ENCODE measurements around the gene EPS8L3.
"Not testable (repeated sequence)": the region's sequence is repeated elsewhere in the genome, so short reads cannot be mapped to it uniquely, and the experiment has no call there.

The EPS8L3 gene

GRCh38 chr1:109763646-109764415, at the start of gene EPS8L3:
EPS8L3 (minus strand) TSS chr1:109763923; CDS start chr1:109761749, 2,174 bp downstream.
- no peak for DNase-seq (ENCODE audit: low spot score)

GRCh38 chr1:109812691-109813393, 49.1 kb upstream of the EPS8L3 start:
- DNase-seq (ENCODE audit: low spot score), result no peak

- DNase-seq (ENCODE audit: low spot score), result no peak
Measured at GRCh38 chr1:109808703-109809102, 45.0 kb upstream of the EPS8L3 start.

- DNase-seq (ENCODE audit: low spot score), result no peak
Measured at GRCh38 chr1:109807822-109808680, 44.3 kb upstream of the EPS8L3 start.

DNA sequence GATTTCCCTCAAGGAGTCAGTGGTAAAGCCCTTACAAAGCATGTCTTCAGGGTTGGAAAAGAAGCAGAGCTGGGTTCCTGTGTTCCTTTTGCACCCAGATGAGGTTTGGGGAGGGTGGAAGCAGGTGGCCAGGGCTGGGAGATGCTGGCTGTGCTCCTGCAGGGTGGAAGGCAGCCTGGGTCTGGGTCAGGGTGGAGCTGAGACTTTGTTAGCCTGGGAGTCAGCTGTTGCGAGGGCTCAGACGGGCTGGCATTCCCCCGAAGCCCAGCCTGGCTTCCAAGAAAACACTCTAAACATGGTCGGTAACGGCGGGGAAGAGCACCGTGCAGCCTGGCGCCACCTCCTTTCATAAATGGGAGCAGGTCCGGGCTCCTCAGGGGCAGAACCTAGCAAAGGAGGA, 43.7 kb upstream of the EPS8L3 start:
- DNase-seq (ENCODE audit: low spot score), result no peak

GRCh38 chr1:109806733-109807400, 43.1 kb upstream of the EPS8L3 start:
- no peak for DNase-seq (ENCODE audit: low spot score)

DNA sequence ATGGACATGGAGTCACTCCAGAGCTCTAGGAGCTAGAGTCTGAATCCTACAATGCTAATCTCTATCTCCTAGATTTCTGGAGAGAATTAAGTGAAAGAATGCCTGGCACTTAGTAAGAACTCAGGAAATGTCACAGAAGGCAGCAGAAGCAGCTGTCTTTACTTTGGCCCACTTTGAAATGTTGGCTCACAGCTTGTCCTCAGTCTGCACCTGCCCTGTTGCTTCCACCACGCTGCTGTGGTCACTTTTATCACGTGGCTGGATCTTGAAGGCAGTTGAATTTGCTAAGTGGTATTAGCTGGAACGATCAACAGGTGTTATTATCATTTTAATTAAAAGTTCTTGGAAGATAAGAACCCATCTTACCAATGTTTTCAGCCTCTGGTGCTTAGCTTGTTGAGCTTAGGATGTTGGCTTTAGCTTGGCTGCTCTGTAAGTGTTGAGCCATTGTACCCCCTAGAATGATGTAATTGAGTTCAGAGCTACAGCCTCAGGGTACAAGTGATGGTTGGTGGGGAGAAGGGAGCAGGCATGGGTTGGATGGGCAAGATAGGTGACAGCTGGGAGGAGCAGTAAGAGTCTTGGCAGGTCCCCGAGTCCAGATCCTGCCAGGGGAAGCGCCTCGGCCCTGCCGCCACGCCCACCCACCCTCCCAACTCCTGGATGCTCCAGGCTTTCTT, 41.9 kb upstream of the EPS8L3 start:
- no peak for DNase-seq (ENCODE audit: low spot score)

- no peak for DNase-seq (ENCODE audit: low spot score)
Measured at GRCh38 chr1:109804660-109805059, 40.9 kb upstream of the EPS8L3 start.

DNA sequence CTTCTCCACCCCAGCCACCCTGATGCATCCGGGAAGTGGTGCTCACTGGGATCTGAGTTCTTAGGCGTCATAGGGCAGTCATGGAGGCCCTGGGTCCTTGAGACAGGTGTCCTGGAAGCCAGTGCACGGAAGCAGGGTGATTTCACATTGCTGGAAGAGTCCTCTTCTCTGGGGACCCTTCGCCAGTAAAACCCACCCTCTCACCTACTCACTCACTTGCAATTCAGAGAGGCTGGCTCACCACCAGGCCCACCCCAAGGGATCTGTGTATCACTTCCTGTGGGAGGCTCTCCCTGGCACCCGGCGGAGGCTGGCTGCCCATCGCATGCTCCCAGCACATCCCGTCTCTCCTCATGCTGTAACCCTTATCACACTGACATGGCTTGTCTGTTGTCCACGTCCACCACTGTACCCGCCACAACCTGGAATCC, 40.2 kb upstream of the EPS8L3 start:
- no peak for DNase-seq (ENCODE audit: low spot score)

GRCh38 chr1:109802901-109803561, 39.3 kb upstream of the EPS8L3 start:
- DNase-seq (ENCODE audit: low spot score), result no peak

- peak; percentile 65 for DNase-seq (ENCODE audit: low spot score)
Measured at GRCh38 chr1:109802136-109802900, 38.6 kb upstream of the EPS8L3 start.

GRCh38 chr1:109801791-109802135, 38.0 kb upstream of the EPS8L3 start:
- no peak for DNase-seq (ENCODE audit: low spot score)

GRCh38 chr1:109800291-109800690, 36.6 kb upstream of the EPS8L3 start:
- no peak for DNase-seq (ENCODE audit: low spot score)

GRCh38 chr1:109799445-109799844, 35.7 kb upstream of the EPS8L3 start:
- DNase-seq (ENCODE audit: low spot score), result no peak

GRCh38 chr1:109797303-109797595, 33.5 kb upstream of the EPS8L3 start:
- DNase-seq (ENCODE audit: low spot score), result not testable (repeated sequence)

DNA sequence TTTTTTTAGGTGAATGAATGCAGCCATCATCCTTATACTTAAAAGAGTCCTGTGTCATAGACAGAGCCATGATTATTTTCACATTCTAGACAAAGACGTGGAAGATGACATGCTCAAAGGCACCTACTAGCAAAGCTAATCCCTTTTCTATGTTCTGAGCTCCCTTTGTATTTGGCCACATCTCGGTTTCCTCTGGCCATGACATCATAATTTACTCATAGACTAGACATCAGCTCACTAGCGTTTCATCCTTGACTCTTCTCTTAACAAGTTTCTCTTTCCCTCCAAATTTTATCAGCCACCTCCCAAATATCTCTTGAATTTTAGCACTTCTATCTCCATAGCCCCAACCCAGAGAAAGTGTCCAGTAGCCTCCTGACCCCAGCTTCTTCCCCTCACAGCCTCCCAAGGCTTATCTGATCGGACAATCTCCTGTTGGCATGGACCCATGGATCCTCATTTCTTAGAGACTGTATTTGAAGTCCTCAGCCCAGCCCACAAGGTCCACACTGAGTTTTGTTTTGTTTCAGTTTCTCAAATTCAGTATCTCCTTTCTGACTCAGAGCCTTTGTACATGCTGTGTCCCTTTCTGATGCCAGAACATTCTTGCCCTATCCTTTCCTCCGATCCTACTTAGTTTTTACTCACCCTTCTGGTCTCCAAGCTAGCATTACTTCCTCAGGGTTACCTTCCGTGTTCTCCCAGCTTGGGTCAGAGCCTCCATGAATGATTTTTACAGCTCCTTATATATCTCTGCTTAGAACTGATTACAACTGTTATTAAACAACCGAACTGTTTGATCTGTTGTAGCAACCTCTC, 33.0 kb upstream of the EPS8L3 start:
- DNase-seq (ENCODE audit: low spot score), result no peak

DNA sequence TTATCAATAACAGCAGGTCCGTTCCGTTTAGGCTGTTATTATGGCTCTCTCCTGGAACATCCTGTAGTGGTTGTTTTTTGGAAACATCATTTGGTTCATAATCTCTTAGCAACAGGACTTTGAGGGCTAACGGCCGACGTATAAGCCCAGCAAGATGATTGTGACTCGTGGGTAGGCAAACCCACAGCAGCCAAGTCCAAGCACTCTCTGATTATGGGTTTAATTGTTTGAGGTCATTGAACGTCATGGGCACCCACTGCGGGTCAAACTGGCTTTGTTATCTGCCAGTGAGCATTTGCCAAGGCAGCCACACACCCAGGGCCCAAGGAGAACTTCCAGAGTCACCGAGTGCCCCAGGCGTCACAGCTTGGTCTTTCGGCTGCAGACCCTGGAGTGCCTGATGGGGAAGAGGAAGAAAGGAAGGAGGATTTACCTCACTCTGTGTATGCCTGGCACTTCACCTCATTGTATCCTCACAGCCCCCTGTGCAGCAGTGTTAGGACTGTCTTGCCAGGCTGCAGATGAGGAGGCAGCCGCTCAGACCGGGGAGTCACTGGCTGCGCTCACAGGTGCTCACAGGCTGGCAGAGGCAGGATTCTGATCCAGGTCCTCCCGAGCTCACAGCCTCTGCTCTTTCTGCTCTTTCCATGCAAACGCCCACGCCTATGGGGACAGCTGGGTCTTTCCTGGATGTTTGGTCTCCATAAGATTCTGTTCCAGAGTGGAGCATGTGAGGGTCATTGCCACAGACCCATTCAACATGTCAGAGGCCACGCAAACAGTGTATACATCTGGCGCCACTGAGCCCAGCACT, 30.8 kb upstream of the EPS8L3 start:
- no peak for DNase-seq (ENCODE audit: low spot score)

GRCh38 chr1:109793486-109794318, 30.0 kb upstream of the EPS8L3 start:
- DNase-seq (ENCODE audit: low spot score), result peak; percentile 83

Data from CD4-positive, alpha-beta T cell treated with Interleukin-15 for 4 hours (primary cell).